HG03460 (cell line): ENCODE measurements around the gene HEBP1.

Experiments
- ATAC-seq: cut with Tn5 transposase; IDR thresholded peaks from one replicate; pipeline ENCODE4 v1.9.1; 2021; ENCODE audit not compliant: unreplicated experiment

HEBP1 gene

GRCh38 chr12:13024531-13024916 is 24.5 kb upstream of the HEBP1 start:
- no peak for ATAC-seq

- ATAC-seq: no peak
Observed at GRCh38 chr12:13023811-13024530, 23.9 kb upstream of the HEBP1 start.

- ATAC-seq: no peak
Observed at GRCh38 chr12:13022851-13023271, 22.8 kb upstream of the HEBP1 start.

GRCh38 chr12:13011098-13011497 is 11.0 kb upstream of the HEBP1 start:
- no peak for ATAC-seq

- no peak for ATAC-seq
Observed at GRCh38 chr12:13008741-13009380, 8.8 kb upstream of the HEBP1 start.

- ATAC-seq: no peak
Observed at GRCh38 chr12:13007496-13008233, 7.6 kb upstream of the HEBP1 start.

- no peak for ATAC-seq
Observed at GRCh38 chr12:13005649-13006048, 5.6 kb upstream of the HEBP1 start.

- no peak for ATAC-seq
Observed at GRCh38 chr12:13004986-13005385, 4.9 kb upstream of the HEBP1 start.

- no peak for ATAC-seq
Observed at GRCh38 chr12:13004361-13004760, 4.3 kb upstream of the HEBP1 start.

GRCh38 chr12:13002301-13003097 is 2.4 kb upstream of the HEBP1 start:
- ATAC-seq: no peak

GRCh38 chr12:13001775-13002040 is 1.6 kb upstream of the HEBP1 start:
- no peak for ATAC-seq

- no peak for ATAC-seq
Observed at GRCh38 chr12:13000925-13001774, 1.1 kb upstream of the HEBP1 start.

- no peak for ATAC-seq
Observed at GRCh38 chr12:13000616-13000924, 505 bp upstream of the HEBP1 start.

- no peak for ATAC-seq
Observed at GRCh38 chr12:12999271-12999958, 650 bp downstream of the HEBP1 start.

GRCh38 chr12:12998248-12998647 is 1.8 kb downstream of the HEBP1 start:
- ATAC-seq: no peak

GRCh38 chr12:12997734-12998133 is 2.3 kb downstream of the HEBP1 start:
- no peak for ATAC-seq

GRCh38 chr12:12997156-12997555 is 2.9 kb downstream of the HEBP1 start:
- no peak for ATAC-seq

- no peak for ATAC-seq
Observed at GRCh38 chr12:12996209-12996608, 3.9 kb downstream of the HEBP1 start.

- no peak for ATAC-seq
Observed at GRCh38 chr12:12995088-12995487, 5.0 kb downstream of the HEBP1 start.

- no peak for ATAC-seq
Observed at GRCh38 chr12:12993367-12993766, 6.7 kb downstream of the HEBP1 start.
